ENCODE data around the gene HIKESHI. TPM values are rescaled to one million over a fixed set of nuclear protein-coding genes. Genes with fewer than 3 reads are reported as not detected.

Gene HIKESHI
- total RNA-seq, 4 donors from 2014 or later: 33.0 to 58.4 (median 43.1) TPM

DNA sequence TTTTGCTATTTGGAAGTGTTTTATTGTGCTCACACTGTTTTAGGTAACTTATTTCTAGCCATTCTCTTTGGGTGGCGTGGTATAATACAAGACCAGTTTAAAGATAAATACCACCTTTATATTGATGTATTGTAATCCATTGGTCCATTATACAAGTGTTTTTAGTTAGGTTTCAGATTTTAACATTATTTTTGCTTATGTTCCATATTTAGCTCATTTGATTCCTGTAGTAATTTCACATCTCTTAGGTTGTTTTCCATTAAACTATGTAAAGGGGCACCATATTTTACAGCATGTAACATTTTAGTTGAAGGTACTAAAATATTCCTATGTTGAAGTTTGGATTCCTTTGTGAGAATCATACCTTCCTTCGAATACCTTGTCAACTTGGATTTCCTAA, 37.4 kb upstream of the HIKESHI start:
- TF ChIP-seq, protein P1, sequence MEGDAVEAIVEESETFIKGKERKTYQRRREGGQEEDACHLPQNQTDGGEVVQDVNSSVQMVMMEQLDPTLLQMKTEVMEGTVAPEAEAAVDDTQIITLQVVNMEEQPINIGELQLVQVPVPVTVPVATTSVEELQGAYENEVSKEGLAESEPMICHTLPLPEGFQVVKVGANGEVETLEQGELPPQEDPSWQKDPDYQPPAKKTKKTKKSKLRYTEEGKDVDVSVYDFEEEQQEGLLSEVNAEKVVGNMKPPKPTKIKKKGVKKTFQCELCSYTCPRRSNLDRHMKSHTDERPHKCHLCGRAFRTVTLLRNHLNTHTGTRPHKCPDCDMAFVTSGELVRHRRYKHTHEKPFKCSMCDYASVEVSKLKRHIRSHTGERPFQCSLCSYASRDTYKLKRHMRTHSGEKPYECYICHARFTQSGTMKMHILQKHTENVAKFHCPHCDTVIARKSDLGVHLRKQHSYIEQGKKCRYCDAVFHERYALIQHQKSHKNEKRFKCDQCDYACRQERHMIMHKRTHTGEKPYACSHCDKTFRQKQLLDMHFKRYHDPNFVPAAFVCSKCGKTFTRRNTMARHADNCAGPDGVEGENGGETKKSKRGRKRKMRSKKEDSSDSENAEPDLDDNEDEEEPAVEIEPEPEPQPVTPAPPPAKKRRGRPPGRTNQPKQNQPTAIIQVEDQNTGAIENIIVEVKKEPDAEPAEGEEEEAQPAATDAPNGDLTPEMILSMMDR (IDR thresholded peaks at IDR 0.05; ENCODE audit: low read depth): no peak

DNA sequence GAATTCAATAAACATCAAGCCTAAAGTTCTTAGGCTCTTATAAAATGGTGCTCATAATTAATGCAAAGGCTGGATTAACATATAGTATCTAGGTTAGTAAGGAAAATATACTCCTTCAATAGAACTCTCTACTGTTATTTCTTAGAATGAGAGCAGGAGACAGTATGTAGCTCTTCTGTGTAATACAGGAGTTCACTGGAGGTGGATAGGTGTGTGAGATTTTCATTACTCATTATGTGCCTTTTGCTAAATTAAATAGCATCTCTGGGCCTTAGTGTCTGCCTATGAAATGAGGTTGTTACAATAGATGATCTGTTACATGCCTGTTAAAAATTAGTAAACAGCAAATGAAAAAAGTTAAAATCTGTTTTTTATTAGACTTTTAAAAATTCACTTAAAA, 36.8 kb upstream of the HIKESHI start:
- TF ChIP-seq, protein P1 (IDR thresholded peaks at IDR 0.05; ENCODE audit: low read depth): no peak

DNA sequence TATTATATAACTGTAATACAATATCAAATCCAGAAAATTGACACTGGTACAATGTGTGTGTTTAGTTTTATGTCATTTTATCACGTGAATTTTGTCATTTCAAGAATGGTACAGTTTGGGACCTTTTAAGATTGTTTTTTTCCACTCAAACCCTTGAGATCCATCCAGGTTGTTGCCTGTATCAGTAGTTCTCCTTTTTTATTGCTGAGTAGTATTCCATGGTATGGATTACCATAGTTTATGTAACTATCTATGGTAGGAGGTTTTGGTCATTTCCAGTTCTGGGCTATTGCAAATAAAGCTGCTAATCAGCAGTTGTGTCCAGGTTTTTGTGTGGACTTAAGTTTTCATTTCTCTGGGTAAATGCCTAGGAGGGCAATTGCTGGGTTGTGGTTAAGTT, 32.4 kb upstream of the HIKESHI start:
- TF ChIP-seq, protein P1 (IDR thresholded peaks at IDR 0.05; ENCODE audit: low read depth): no peak

DNA sequence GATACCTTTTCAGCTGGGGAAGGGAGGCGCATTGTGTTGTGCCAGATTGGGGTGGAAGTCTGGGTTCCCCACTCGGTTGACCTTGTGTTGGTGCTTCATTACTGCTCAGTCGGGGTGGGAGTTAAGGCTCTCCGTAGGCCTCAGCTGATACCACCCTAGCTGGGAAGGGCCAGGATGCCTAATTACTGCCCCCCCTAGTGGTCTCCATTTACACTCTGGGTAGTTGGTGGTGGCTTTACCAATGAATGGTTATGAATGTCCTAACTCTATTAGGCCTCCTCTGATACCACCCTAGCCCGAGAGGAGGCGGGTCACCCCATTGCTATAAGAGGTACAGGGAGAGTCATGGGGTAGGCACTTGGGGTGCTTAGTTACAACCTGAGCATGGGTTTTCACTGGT, 27.5 kb upstream of the HIKESHI start:
- TF ChIP-seq, protein P1 (IDR thresholded peaks at IDR 0.05; ENCODE audit: low read depth): no peak

DNA sequence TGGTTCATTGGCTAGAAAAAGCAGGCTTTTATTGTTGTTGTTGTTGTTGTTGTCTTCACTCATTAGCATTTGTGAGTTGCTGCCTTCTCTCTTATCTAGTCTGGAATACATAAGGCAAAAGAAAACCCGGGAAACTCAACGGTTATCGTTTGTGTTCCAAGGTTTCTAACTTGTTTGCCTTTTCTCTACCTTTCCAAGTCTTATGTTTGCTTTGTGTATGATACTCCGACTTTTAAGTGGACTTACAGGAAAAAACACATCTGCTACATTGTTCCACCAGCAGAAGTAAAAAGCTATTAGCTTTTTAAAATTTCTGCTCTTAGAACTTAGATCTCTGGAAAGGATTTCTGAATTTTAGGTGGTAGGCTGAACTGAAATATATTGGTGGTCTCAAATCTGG, 27.0 kb upstream of the HIKESHI start:
- TF ChIP-seq, protein P1 (IDR thresholded peaks at IDR 0.05; ENCODE audit: low read depth): no peak

DNA sequence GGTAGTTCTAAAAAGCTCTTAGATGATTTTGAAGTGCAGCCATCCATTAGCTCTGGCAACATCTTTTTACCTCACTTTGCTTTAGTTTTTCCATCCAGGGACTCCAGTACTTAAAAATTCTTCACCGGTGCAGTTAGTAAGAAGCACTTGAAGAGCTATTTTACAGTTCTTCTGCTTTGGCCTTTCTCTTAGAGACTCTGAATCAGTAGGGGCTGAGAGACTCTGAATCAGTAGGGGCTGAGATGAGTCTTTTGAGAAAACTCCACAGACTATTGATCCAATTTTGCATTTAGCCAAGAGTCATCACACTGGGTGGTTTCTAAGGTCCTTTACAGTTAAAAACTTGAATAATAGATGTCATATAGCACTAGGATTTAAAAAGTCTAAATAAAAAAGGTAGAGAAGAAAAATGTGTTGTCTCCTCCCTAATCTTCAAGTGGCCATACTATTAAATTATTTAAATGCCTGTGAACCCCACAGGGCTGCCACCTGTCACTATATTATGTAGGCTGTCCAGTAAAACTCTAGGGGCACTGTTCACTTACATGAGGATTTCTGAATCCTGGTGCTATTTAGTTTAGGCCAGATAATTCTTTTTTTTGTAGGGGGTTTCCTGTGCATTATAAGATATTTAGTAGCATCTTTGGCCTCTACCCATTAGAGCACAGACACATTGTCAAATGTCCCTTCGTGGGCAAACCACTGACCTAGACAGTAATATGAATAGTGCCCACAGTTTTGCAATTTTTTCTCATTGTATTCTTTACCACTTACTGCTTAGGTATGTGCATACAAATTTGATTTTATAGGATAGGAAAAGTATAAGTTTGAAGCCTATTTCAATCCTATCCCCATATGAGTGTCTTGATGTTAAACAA, 26.3 kb upstream of the HIKESHI start:
- TF ChIP-seq, protein P1 (IDR thresholded peaks at IDR 0.05; ENCODE audit: low read depth): no peak

DNA sequence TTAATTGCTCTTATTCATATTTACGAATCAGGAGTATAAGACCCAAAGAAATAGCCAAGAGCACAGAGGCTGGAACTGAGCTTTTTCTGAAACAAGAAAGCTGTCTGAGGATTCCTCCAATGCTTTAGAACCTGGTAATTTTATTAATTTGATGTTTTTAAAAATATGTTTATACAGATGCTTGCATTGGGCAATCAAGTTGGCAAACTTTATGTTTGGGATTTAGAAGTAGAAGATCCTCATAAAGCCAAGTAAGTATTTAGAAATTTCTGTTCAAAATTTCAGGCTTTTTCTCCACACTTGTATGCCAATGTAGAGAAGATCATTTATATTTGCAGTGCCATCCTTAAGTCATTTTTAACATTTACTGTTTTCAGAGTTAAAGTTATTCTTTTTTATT, 24.3 kb upstream of the HIKESHI start:
- TF ChIP-seq, protein P1 (IDR thresholded peaks at IDR 0.05; ENCODE audit: low read depth): no peak

All from subcutaneous adipose tissue (tissue), 4 donors.